T-helper 2 cell treated with Interferon-gamma antibody and Interleukin-4, amounts not matched to agents 100 ng/mL and 5 ng/mL, for 36 hours (primary cell): Measurements from ENCODE around the gene CCL23. TPM values are rescaled to one million over a fixed set of nuclear protein-coding genes. Genes with fewer than 3 reads are reported as not detected.

Experiments used
- intact Hi-C: fragments of 100-400 bp; cut with micrococcal nuclease; formaldehyde crosslinking; loops from one replicate; pipeline ENCODE4 v1.15.1; 2023
- total RNA-seq: library from RNA; stranded (reverse); gene quantifications from 2 replicates; pipeline ENCODE4 v1.2.3, GENCODE V29; 2022

The CCL23 gene
- total RNA-seq, 1 donor from 2014 or later, result not detected

- intact Hi-C loops, result no loop called here
Observed at GRCh38 chr17:35972066-35972465, 45.7 kb downstream of the CCL23 start.

- intact Hi-C loops, result loop anchor here (1.0 to 2.0 kb wide), 2 partner anchors 103 to 179 kb away; no protein-coding TSS in a partner anchor
Observed at GRCh38 chr17:35969558-35970380, 48.0 kb downstream of the CCL23 start.

DNA sequence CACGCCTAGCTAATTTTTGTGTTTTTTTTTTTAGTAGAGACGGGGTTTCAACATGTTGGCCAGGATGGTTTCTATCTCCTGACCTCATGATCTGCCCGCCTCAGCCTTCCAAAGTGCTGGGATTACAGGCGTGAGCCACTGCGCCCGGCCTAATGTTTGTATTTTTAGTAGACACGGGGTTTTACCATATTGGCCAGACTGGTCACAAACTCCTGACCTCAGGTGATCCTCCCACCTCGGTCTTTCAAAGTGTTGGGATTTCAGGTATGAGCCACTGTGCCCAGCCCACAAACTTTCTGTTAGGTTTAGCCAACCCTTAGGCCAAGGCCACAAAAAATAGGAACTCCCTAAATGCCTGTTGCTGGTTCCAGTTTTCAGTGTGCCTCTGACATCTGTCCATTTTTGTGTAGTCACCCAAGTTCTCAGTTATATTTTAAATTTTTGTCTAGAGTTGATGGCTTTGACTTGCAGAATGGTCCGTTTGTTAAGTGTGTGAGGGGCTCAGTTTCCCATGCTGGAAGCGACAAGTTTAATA lies 49.2 kb downstream of the CCL23 start:
- intact Hi-C loops, result loop anchor here (1.0 to 2.0 kb wide), 2 partner anchors 104 to 180 kb away; no protein-coding TSS in a partner anchor

- intact Hi-C loops, result no loop called here
Observed at GRCh38 chr17:35965272-35965671, 52.5 kb downstream of the CCL23 start.

- intact Hi-C loops, result no loop called here
Observed at GRCh38 chr17:35963663-35964062, 54.1 kb downstream of the CCL23 start.

Other genes with a start within 250 kb of the CCL23 start
- not detected in 2 replicates for gene MMP28, start 222.3 kb downstream of the CCL23 start, total RNA-seq
- 284 and 294 TPM in 2 replicates for gene TAF15, start 208.5 kb downstream of the CCL23 start, total RNA-seq
- 0.20 and 0.45 TPM in 2 replicates for gene HEATR9, start 149.1 kb downstream of the CCL23 start, total RNA-seq
- 46.4 and 48.3 TPM in 2 replicates for gene CCL5, start 137.6 kb downstream of the CCL23 start, total RNA-seq
- gene RDM1, start 87.2 kb downstream of the CCL23 start, total RNA-seq, result 7.2 and 7.5 TPM in 2 replicates
- gene LYZL6, start 74.3 kb downstream of the CCL23 start, total RNA-seq, result not detected in 2 replicates
- gene CCL16, start 36.5 kb downstream of the CCL23 start, total RNA-seq, result not detected in 2 replicates
- gene CCL14, start 31.2 kb downstream of the CCL23 start, total RNA-seq, result not detected in 2 replicates
- not detected in 2 replicates for gene CCL15, start 16.4 kb downstream of the CCL23 start, total RNA-seq
- gene CCL18, start 46.3 kb upstream of the CCL23 start, total RNA-seq, result not detected in 2 replicates
- 9.2 and 10.1 TPM in 2 replicates for gene CCL3, start 72.2 kb upstream of the CCL23 start, total RNA-seq
- gene CCL4, start 85.9 kb upstream of the CCL23 start, total RNA-seq, result 7.5 and 8.0 TPM in 2 replicates
- gene TBC1D3B, start 158.7 kb upstream of the CCL23 start, total RNA-seq, result 8.8 and 9.8 TPM in 2 replicates
- 0.23 and 0.36 TPM in 2 replicates for gene CCL3L1, start 178.8 kb upstream of the CCL23 start, total RNA-seq
- 0.45 and 0.75 TPM in 2 replicates for gene CCL4L2, start 193.1 kb upstream of the CCL23 start, total RNA-seq
- 0.77 and 0.84 TPM in 2 replicates for gene TBC1D3I, start 246.6 kb upstream of the CCL23 start, total RNA-seq